ENCODE results near the gene SLC25A29.
A peak's percentile ranks its signal among the peaks of the same experiment; 100 is the strongest.
"Not testable (repeated sequence)": the region's sequence is repeated elsewhere in the genome, so short reads cannot be mapped to it uniquely, and the experiment has no call there.

The SLC25A29 gene

DNA sequence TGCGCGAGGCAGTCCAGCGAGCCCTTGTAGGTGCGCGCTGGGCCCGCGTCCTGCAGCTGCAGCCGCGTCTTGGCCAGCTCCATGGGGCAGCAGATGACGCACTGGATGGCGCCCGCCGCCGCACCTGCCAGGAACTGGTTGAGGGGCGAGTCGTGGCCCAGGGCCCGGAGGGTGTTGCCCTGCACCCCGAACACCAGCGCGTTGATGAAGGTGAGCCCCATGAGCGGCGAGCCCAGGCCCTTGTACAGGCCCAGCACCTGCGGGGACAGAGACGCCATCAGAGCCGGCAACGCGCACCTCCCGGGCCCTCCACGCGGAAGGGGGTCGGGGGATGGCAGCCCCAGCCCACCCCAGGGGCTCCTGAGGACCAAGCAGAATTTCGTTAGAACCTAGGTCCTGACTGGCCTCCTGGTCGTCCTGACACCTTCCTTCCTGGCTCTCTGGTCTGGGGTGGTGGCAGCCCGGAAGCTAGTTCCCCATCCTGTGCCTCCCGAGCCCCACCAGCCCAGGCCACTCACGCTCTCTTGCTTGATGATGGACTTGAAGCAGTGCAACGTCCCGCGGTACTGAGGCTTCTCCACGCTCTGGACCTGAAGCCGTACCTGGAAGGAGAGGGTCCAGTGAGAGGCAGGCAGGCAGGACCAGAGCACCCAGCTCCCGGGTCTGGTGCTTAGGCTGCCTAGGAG lies 13.3 kb downstream of the SLC25A29 start:
- no peak for DNase-seq

GRCh38 chr14:100292301-100292775 lies 13.9 kb downstream of the SLC25A29 start:
- no peak for DNase-seq

- no peak for DNase-seq
Observed at GRCh38 chr14:100291305-100292075, 14.8 kb downstream of the SLC25A29 start.

- DNase-seq, result no peak
Observed at GRCh38 chr14:100290607-100291304, 15.5 kb downstream of the SLC25A29 start.

- DNase-seq, result no peak
Observed at GRCh38 chr14:100289916-100290606, 16.2 kb downstream of the SLC25A29 start.

DNA sequence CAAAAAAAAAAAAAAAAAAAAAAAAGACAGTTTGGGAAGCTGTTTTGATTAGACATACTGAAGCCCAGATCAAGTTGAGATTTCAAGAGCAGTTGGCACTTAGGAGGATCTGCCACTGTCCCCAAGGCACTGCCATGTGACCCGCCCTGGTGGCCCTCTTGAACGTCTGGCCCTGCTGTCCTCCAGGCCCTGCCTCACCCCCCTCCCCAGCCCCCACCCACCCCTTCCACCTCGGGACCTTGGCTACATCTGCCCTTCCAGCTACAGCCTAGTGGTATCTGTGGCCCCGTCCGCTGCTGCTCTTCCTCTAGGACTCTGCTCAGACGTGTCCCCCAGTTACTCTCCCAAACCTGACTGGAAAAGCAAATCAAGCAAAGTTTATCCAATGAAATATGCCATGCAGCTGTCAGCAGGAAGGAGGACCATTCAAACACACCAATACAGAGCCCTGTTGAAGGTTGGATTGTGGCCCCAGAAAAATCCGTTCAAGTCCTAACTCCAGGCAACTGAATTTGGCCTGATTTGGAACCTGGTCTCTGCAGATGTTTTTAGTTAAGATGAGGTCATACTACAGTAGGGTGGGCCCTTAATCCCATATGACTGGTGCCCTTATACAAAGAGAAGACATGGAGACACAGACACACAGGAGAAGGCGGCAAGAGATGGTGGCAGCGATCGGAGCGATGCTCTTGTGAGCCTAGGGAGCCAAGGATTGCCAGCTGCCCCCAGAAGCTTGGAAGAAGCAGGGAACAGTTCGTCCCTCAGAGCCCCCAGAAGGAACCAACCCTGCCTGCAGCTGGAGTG lies 17.7 kb downstream of the SLC25A29 start:
- no peak for DNase-seq

GRCh38 chr14:100287998-100288295 lies 18.3 kb downstream of the SLC25A29 start:
- not testable (repeated sequence) for DNase-seq

DNA sequence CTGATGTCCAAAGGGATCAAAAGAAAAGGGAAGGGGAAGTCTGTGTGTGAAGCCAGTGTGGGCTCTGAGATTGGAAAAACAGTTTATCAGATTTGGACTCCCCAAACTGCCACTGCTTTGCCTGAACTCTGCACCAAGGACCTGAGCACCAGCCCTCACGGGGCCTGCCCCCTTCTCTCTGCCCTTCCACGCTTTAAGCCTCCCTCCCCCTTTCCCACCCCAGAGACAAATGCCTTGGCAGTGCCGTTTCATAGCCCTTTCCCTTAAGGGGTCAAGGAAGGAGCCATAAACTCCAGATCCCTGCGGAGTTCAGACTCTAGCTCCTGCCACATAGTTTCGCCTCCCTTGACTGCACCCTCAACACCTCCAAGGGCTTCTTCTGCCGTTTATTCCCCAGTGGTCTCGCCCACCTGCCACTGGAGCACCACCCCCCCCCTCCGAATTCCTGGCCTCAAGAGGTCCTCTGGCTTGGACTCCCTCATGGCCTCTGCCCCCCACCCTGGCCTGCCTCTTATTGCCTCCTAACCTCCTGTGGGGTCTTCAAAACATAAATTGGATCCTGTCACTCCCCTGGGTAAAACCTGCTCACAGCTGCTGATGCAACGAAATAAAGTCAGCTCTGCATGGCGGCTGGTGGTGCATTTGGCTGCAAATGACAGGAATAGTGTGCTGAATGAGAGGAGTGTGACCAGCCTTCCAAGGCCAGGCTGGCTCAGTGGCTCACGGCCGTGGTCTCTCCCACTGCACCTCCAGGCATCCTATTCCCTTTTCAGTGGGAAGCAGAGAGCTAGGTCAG lies 18.8 kb downstream of the SLC25A29 start:
- no peak for DNase-seq

GRCh38 chr14:100286484-100287191 lies 19.6 kb downstream of the SLC25A29 start:
- no peak for DNase-seq

DNA sequence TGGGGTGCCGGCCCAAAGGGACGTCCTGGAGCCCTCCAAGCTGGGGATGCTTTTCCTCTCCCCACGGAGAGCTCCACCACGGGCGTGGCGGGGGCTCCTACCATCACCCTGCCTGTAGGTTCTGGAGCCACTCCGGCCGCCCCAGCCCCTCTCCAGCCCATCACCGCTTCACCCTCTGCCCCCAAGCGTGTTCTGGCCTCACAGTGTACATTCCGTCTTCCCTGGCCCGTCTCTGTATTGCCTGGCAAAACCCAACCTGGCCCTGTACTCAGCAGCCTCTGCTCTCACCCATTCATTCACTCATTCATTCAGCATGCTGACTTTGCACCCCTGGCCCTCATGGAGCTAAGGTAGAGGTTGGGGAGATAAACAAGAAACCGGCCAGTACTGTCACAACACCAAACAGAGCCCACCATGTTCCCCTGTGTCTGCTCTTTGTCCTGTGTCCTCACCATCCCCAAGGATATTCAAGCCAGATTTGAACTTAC lies 20.3 kb downstream of the SLC25A29 start:
- no peak for DNase-seq

- peak; percentile 28 to 53 for DNase-seq
Observed at GRCh38 chr14:100285021-100285912, 21.0 kb downstream of the SLC25A29 start.

GRCh38 chr14:100283984-100284881 lies 22.0 kb downstream of the SLC25A29 start:
- no peak for DNase-seq

DNA sequence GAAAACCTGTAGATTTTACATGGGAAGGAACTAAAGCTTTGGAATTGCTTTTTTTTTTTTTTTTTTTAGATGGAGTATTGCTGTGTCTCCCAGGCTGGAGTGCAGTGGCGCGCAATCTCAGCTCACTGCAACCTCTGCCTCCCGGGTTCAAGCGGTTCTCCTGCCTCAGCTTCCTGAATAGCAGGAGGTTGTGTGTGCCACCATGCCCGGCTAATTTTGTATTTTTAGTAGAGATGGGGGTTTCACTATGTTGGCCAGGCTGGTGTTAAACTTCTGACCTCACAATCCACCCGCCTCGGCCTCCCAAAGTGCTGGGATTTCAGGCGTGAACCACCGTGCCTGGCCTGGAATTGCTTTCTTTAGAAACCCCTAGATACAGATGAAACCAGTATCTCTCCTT lies 22.8 kb downstream of the SLC25A29 start:
- DNase-seq, result not testable (repeated sequence)

DNA sequence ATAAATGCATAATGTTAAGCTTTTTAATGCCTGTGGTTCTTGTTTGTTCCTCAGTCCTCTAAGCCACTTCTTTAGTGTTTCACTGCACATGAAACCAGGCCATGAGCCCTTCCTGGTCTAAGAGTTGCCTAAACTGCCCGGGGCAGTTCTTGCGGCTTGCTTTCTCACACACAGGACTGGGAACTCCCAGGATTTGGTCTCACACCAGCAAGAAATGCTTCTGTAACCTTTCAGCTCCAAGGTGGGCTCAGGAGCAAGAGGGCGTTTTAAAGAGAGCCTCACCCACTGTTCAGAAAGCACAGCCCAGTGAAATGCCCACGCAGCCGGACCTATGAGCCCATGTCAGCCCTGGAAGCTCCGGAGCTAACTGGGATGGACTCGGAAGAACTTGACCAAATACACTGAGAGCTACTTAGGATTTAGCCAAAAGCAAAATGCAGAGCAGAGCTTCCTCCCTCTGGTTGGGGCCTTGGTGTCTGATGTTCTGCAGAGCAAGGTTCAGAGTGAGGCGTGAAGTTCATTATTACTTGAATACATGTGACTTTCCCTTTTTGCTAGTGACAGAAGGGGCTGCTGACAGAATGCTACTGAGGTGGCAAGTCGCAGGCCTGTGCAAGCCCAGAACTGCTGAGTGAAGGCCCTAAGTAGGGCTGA lies 23.4 kb downstream of the SLC25A29 start:
- no peak for DNase-seq

DNA sequence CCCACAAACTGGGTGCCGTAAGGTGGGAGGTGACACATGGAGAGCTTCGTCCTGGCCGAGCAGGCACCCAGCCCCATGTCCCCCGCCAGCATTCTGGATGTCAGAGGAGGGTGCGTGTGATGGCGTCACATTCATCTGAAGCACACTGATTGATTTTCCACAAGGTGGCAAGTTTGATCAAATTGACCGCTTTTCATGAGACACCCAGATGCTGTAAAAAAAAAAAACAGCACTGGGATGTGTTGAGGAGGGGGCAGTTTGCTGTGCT lies 24.2 kb downstream of the SLC25A29 start:
- no peak for DNase-seq

DNA sequence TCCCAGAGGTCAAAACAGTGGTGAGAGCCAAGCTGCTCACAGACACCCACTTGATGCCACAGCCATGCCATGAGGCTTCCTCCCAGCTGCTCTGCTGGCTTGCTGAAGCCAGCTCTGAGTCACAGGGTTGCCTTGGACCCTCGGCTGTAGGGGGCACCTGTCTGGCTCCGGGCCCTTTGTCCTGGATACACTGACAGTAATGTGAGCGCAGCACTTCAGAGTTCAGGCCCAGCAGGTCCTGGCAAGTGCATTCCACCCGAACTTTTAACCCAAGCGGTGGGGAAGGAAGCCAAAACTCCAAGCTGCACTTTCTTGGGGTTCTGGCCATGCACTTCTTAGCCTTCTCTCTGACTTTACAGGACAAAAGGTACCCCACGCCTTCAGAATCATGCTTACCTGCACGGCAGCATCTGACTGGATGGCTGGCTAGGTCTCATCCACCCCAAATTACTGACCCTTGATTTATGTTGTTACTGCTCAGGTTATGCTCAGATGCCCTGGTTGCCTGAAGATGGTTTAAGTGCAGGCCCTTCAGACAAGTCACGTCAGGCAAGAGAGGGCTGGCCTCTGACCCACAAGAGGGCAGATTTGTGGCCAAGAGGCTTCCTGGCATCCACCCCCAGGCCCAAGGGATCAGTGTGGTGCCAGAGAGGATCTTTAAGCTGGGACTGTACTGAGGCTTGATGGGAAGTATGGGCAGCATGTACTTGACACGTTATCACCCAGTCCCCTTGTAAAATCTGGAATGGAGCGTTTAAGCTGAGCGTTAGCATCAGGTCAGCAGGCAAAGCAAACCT lies 24.8 kb downstream of the SLC25A29 start:
- no peak for DNase-seq

DNA sequence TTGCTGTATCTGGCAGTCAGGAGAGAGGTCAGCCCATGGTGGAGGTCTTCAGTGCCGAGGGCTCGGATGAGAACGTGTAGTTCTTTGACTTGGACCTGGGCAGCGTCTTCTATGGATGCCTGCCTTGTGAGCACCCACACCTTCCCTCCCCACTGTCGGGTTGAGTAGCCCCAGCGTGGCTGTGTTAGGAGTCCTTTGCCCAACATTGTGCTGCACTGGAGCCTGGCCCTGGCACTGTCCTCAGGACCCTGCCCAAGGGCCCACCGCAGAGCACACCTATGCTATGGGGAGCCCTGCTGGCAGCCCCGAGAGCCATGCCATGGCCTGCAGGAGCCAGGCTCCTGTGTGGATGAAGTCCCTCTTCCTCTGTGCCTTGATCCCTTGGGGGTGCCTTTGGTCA lies 26.7 kb downstream of the SLC25A29 start:
- no peak for DNase-seq

Data from NCI-H187 (cell line).